ENCODE measurements around the gene TTC28.

The TTC28 gene

DNA sequence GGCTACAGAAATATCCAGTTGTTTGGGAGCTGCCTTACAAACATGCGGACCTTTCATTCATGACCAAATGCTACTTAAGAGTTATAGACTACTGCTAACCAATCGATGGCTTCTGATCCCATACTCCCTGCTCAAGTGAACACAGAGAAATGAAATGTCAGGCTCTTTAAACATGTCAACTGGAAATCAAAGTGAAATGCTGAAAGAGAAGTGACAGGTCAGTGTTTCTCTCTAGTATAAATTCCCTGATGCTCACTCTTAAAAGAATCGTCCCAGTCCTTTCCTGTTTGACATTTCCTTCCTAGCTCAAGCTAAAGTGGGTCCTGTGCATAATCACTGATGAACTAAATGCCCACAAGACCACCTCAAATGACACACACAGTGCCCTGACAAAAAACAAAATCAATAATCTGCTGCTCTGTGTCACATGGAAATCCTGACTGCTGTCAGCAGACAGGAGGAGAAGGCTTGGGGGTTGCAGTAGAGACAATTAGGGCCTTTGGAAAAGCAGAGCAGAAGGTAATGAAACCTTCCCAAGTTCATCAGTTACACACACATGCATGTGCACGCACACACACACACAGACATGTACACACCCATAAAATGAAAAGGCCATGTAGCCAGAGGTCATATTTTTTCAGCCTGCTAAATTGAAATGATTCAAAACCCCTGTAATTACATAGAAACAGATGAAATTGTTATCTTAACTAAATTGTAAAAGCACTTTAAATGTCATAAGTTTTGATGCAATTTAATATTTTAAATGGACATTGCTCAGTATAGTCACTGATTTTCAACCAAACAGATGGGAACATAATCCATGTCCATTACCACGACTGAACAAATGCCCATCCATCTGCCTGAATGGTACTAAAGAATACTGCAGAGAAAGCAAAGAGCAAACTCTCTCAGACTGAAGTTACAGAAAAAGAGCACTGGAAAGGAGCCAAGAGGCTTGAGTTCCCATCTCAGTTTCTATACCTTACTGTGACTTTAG lies 330.7 kb downstream of the TTC28 start:
- 76% methylated on average over 5 of the region's 5 CpGs for WGBS, 2 experiments
- Histone ChIP-seq H3K27me3 (ENCODE audit: control insufficient read depth, insufficient read depth, low read length, poor library complexity, severe bottlenecking) (no peaks in the 10 kb centered on the region), H3K36me3 (ENCODE audit: control insufficient read depth, insufficient read depth, low read length) (no peaks in the 10 kb centered on the region), H3K4me3 (ENCODE audit: insufficient read depth, low read depth, low read length) (no peak overlapping the region), H3K4me1 (ENCODE audit: control insufficient read depth, insufficient read depth, low read length) (no peaks in the 10 kb centered on the region), H3K9me3 (ENCODE audit: control insufficient read depth, low read length) (no peaks in the 10 kb centered on the region), H3K27ac (ENCODE audit: insufficient read depth, low read depth, low read length, poor library complexity, severe bottlenecking) (no peak overlapping the region)

DNA sequence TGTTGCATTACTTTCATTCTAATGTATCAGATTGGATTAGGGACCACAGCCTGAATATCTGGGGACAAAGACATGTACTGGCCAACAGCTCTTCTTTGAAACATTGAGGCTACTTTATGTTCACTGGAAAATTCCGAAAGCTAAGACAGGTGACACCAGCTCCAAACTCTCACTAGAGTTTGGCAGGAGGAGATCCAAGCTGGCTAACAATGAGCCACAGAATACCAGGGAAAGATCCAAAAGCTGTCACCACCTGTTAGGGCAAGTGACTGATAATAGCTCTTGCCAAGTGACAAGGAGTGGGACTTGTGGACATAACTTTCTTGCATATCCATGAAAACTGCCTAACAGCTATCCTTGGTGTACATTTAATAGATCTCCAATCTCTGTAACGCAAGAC lies 333.3 kb downstream of the TTC28 start:
- no peaks in the 10 kb centered on the region for H3K36me3 ChIP-seq (ENCODE audit: control insufficient read depth, insufficient read depth, low read length)
- no peak overlapping the region for H3K4me3 ChIP-seq (ENCODE audit: insufficient read depth, low read depth, low read length)
- H3K9me3 ChIP-seq (ENCODE audit: control insufficient read depth, low read length), result no peaks in the 10 kb centered on the region
- H3K27ac ChIP-seq (ENCODE audit: insufficient read depth, low read depth, low read length, poor library complexity, severe bottlenecking), result no peak overlapping the region
- no peaks in the 10 kb centered on the region for H3K4me1 ChIP-seq (ENCODE audit: control insufficient read depth, insufficient read depth, low read length)
- WGBS, 2 experiments, result 94 to 97% methylated on average over 2 of the region's 2 CpGs
- H3K27me3 ChIP-seq (ENCODE audit: control insufficient read depth, insufficient read depth, low read length, poor library complexity, severe bottlenecking), result no peaks in the 10 kb centered on the region

DNA sequence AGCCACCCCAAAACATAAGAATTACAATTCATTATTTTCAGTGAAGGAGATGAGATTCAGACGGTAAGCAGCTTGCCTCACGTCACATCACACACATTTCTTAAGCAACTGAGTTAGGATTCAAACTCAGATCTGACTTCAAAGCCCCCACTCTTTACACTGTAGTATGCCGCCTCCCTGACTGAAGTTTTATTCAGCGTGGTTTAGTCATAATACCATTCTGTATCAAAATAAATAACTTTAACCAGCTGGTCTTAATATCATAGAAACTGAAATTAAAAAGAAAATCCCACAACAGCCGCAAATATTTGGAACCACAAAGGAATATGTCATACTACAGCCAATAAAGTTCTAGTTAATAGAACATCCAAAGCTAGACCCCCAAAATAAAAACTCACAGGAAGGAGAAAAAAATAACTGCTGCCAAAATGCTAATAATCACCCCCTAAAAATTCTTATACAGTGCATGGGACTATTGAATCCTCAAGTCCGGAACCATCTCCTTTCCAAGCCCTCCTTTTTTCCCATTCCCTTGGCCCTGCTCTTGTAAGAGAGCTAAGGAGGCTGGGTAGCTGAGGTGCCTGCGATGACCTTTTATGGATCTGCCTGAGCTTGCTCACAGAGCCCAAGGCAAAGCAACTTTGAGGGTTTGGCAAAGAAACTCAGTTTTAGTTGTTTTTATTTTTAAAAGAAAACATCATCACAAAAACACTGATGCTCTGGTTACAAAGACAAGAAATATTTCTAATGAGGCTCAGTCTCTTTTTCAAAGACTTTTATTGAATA lies 334.5 kb downstream of the TTC28 start:
- no peaks in the 10 kb centered on the region for H3K4me1 ChIP-seq (ENCODE audit: control insufficient read depth, insufficient read depth, low read length)
- no peaks in the 10 kb centered on the region for H3K9me3 ChIP-seq (ENCODE audit: control insufficient read depth, low read length)
- WGBS, 2 experiments, result 90 to 92% methylated on average over 7 of the region's 7 CpGs
- H3K27ac ChIP-seq (ENCODE audit: insufficient read depth, low read depth, low read length, poor library complexity, severe bottlenecking), result no peak overlapping the region
- no peaks in the 10 kb centered on the region for H3K36me3 ChIP-seq (ENCODE audit: control insufficient read depth, insufficient read depth, low read length)
- H3K27me3 ChIP-seq (ENCODE audit: control insufficient read depth, insufficient read depth, low read length, poor library complexity, severe bottlenecking), result no peaks in the 10 kb centered on the region
- H3K4me3 ChIP-seq (ENCODE audit: insufficient read depth, low read depth, low read length), result no peak overlapping the region

DNA sequence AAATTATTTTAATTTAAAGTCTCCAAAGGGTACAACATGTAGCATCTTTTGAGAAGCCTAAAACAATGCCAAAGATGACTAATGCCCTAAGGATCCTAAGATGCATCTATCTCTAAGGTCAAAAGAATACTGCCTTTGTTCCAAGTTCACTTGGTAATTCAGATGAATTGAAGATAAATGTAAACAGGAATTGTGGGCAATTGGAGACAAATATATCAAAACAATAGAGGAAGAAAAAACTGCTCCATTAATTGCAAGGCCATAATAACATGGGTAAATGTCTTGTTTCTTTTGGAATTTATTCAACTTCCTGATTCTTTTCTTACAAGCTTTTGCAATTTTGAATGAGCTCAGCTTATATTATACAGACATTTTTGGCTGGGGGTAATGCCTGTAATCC lies 338.6 kb downstream of the TTC28 start:
- Histone ChIP-seq H3K27me3 (ENCODE audit: control insufficient read depth, insufficient read depth, low read length, poor library complexity, severe bottlenecking) (no peaks in the 10 kb centered on the region), H3K9me3 (ENCODE audit: control insufficient read depth, low read length) (no peaks in the 10 kb centered on the region), H3K4me1 (ENCODE audit: control insufficient read depth, insufficient read depth, low read length) (no peaks in the 10 kb centered on the region), H3K36me3 (ENCODE audit: control insufficient read depth, insufficient read depth, low read length) (no peaks in the 10 kb centered on the region), H3K27ac (ENCODE audit: insufficient read depth, low read depth, low read length, poor library complexity, severe bottlenecking) (no peak overlapping the region), H3K4me3 (ENCODE audit: insufficient read depth, low read depth, low read length) (no peak overlapping the region)

DNA sequence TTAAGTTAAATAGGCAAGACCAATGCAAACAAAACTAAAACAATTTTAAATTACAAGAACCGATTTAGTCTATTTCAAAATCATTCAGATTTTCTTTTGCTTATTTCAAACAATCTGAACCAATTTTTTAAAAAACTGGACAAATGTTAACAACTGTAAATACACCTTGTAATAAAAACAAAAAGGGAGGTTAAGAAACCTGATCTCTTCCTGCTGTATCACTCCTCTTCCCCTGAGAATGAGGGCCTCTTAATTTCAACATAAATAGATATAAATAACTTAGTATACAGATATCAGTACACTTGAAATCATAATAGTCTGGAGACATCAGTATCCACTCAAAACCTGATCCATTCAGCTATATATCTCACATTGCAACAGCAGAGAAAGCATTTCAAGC lies 346.6 kb downstream of the TTC28 start:
- no peaks in the 10 kb centered on the region for H3K9me3 ChIP-seq (ENCODE audit: control insufficient read depth, low read length)
- no peaks in the 10 kb centered on the region for H3K27me3 ChIP-seq (ENCODE audit: control insufficient read depth, insufficient read depth, low read length, poor library complexity, severe bottlenecking)
- no peaks in the 10 kb centered on the region for H3K4me1 ChIP-seq (ENCODE audit: control insufficient read depth, insufficient read depth, low read length)
- no peaks in the 10 kb centered on the region for H3K36me3 ChIP-seq (ENCODE audit: control insufficient read depth, insufficient read depth, low read length)
- WGBS, 2 experiments, result 67 to 84% methylated on average over 1 of the region's 1 CpG
- no peak overlapping the region for H3K27ac ChIP-seq (ENCODE audit: insufficient read depth, low read depth, low read length, poor library complexity, severe bottlenecking)
- H3K4me3 ChIP-seq (ENCODE audit: insufficient read depth, low read depth, low read length), result no peak overlapping the region

DNA sequence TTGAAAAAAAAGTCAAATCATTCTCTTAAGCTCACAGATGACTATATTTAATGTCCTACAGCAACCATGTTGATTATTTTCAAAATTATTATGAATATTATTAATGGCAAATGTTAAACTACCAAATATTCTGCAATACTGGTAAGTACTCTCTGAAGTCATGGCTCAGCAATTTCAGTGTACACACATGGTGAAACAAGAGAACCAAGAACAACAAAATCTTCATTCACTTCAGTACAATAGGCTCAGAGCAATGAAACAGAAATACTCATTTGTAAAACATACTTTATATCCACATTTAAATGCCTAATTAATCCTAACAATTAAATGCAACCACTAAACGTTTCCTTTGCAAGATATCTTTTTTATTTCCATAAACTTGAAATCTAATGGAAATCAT lies 347.2 kb downstream of the TTC28 start:
- 36 to 42% methylated on average over 1 of the region's 1 CpG for WGBS, 2 experiments
- Histone ChIP-seq H3K4me3 (ENCODE audit: insufficient read depth, low read depth, low read length) (no peak overlapping the region), H3K36me3 (ENCODE audit: control insufficient read depth, insufficient read depth, low read length) (no peaks in the 10 kb centered on the region), H3K27ac (ENCODE audit: insufficient read depth, low read depth, low read length, poor library complexity, severe bottlenecking) (no peak overlapping the region), H3K4me1 (ENCODE audit: control insufficient read depth, insufficient read depth, low read length) (no peaks in the 10 kb centered on the region), H3K27me3 (ENCODE audit: control insufficient read depth, insufficient read depth, low read length, poor library complexity, severe bottlenecking) (no peaks in the 10 kb centered on the region), H3K9me3 (ENCODE audit: control insufficient read depth, low read length) (no peaks in the 10 kb centered on the region)

DNA sequence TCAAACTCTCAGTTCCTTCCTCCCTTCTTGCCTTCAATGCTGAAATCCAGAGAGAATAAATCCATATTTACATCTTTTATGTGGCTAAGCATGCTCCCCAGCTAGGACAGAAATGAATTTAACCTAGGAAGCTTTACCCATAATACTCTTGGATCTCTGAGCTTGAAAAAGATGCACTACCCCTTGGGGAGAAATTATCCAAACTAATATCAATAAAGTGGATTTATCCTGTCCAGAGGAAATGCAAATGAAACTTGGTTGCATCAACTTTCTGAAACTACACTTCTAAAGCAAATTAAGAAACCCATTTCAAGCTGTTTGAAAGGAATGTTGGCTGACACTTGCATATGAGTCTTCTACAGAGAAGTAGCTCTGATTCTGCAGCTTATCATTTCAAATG lies 347.9 kb downstream of the TTC28 start:
- Histone ChIP-seq H3K4me1 (ENCODE audit: control insufficient read depth, insufficient read depth, low read length) (no peaks in the 10 kb centered on the region), H3K4me3 (ENCODE audit: insufficient read depth, low read depth, low read length) (no peak overlapping the region), H3K36me3 (ENCODE audit: control insufficient read depth, insufficient read depth, low read length) (no peaks in the 10 kb centered on the region), H3K27ac (ENCODE audit: insufficient read depth, low read depth, low read length, poor library complexity, severe bottlenecking) (no peak overlapping the region), H3K9me3 (ENCODE audit: control insufficient read depth, low read length) (no peaks in the 10 kb centered on the region), H3K27me3 (ENCODE audit: control insufficient read depth, insufficient read depth, low read length, poor library complexity, severe bottlenecking) (no peaks in the 10 kb centered on the region)

DNA sequence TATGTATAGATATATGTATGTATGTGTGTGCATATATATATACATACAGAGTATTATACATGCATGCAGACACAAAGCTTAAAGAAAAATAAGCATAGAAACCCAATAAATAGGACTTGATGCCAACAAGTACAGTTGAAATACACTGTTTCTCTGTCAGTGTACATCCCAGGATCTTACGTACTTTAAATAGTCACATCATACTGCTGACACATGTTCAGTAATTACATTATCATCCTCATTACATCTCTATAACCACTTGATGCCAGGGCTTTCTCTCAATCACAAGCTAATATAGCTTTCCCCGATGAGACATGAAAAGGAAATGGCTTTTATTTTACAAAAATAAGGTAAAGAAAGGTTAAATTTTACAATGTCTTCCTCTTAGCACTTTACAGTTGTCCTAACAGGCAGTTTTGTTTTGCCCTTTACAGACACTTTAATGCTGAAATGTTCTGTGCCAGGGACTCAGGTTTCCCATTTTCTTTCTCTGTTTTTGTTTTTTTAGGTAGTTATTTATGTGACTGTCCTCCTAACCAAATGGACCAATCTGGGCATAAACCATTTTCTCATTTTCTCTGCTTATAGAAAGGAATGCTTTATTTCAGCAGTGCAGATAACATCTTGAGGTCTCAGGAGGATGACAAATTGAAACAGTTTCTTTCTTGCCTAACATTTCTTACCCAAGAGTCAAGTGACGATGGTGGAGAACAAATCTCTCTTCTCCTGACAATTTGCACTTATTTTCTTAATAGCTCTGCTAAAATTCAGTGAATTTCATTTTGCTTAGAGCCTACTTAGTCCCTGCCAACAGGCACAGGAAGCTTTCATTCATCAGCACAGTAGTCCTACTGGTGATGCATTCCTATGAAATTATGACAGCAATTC lies 350.2 kb downstream of the TTC28 start:
- Histone ChIP-seq H3K4me3 (ENCODE audit: insufficient read depth, low read depth, low read length) (no peak overlapping the region), H3K9me3 (ENCODE audit: control insufficient read depth, low read length) (no peaks in the 10 kb centered on the region), H3K27ac (ENCODE audit: insufficient read depth, low read depth, low read length, poor library complexity, severe bottlenecking) (no peak overlapping the region), H3K4me1 (ENCODE audit: control insufficient read depth, insufficient read depth, low read length) (no peaks in the 10 kb centered on the region), H3K36me3 (ENCODE audit: control insufficient read depth, insufficient read depth, low read length) (no peaks in the 10 kb centered on the region), H3K27me3 (ENCODE audit: control insufficient read depth, insufficient read depth, low read length, poor library complexity, severe bottlenecking) (no peaks in the 10 kb centered on the region)
- WGBS, 2 experiments, result 95 to 96% methylated on average over 2 of the region's 3 CpGs

DNA sequence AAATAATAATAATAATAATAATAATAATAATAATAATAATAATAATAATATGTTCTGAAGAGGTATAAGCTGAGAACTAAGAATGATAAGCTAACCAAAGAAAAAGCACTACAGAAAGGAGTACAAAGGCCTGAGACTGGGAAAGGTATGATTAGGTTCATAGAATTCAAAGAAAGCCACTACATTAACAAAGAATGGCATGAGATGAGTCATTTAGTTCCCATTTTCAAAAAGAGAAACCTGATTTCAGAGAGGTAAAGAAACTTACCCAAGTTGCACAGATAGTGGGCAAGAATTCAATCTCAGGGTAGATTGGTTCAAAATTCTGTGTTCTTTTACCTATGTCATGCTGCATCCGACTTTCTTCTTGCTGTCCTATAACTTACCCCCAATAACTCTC lies 350.9 kb downstream of the TTC28 start:
- Histone ChIP-seq H3K36me3 (ENCODE audit: control insufficient read depth, insufficient read depth, low read length) (no peaks in the 10 kb centered on the region), H3K27ac (ENCODE audit: insufficient read depth, low read depth, low read length, poor library complexity, severe bottlenecking) (no peak overlapping the region), H3K27me3 (ENCODE audit: control insufficient read depth, insufficient read depth, low read length, poor library complexity, severe bottlenecking) (no peaks in the 10 kb centered on the region), H3K4me1 (ENCODE audit: control insufficient read depth, insufficient read depth, low read length) (no peaks in the 10 kb centered on the region), H3K4me3 (ENCODE audit: insufficient read depth, low read depth, low read length) (no peak overlapping the region), H3K9me3 (ENCODE audit: control insufficient read depth, low read length) (no peaks in the 10 kb centered on the region)
- WGBS, 2 experiments, result 100% methylated on average over 1 of the region's 1 CpG; no CpG with 5 or more reads in 1 of the 2 experiments

All from ectodermal cell (in vitro differentiated cells).